NAMALWA (cell line): ENCODE data around the gene SLU7.
"Not testable (repeated sequence)": the region's sequence is repeated elsewhere in the genome, so short reads cannot be mapped to it uniquely, and the experiment has no call there.

ENCODE experiments used
- DNase-seq: peaks from one replicate; pipeline ENCODE4 v3.0.0-alpha.2; 2015; ENCODE audit warnings: low spot score

Gene SLU7

GRCh38 chr5:160450164-160450932 lies 31.5 kb upstream of the SLU7 start:
- no peak for DNase-seq

GRCh38 chr5:160449458-160449857 lies 30.6 kb upstream of the SLU7 start:
- no peak for DNase-seq

- no peak for DNase-seq
Measured at GRCh38 chr5:160448886-160449285, 30.0 kb upstream of the SLU7 start.

- DNase-seq: no peak
Measured at GRCh38 chr5:160445751-160446150, 26.9 kb upstream of the SLU7 start.

GRCh38 chr5:160445132-160445531 lies 26.3 kb upstream of the SLU7 start:
- DNase-seq: no peak

GRCh38 chr5:160444407-160444806 lies 25.5 kb upstream of the SLU7 start:
- no peak for DNase-seq

GRCh38 chr5:160442824-160443431 lies 24.0 kb upstream of the SLU7 start:
- DNase-seq: no peak

GRCh38 chr5:160441311-160441781 lies 22.5 kb upstream of the SLU7 start:
- no peak for DNase-seq

- peak; percentile 93 for DNase-seq
Measured at GRCh38 chr5:160439205-160439600, 20.3 kb upstream of the SLU7 start.

- DNase-seq: peak; percentile 89
Measured at GRCh38 chr5:160438316-160439204, 19.7 kb upstream of the SLU7 start.

- no peak for DNase-seq
Measured at GRCh38 chr5:160437271-160437670, 18.4 kb upstream of the SLU7 start.

GRCh38 chr5:160436661-160437060 lies 17.8 kb upstream of the SLU7 start:
- DNase-seq: not testable (repeated sequence)

GRCh38 chr5:160436017-160436416 lies 17.1 kb upstream of the SLU7 start:
- DNase-seq: no peak

GRCh38 chr5:160435532-160435931 lies 16.7 kb upstream of the SLU7 start:
- DNase-seq: no peak

- peak; percentile 78 for DNase-seq
Measured at GRCh38 chr5:160434022-160434531, 15.2 kb upstream of the SLU7 start.

- no peak for DNase-seq
Measured at GRCh38 chr5:160432787-160433186, 13.9 kb upstream of the SLU7 start.

GRCh38 chr5:160432196-160432595 lies 13.3 kb upstream of the SLU7 start:
- DNase-seq: peak; percentile 26

GRCh38 chr5:160427607-160428006 lies 8.7 kb upstream of the SLU7 start:
- DNase-seq: no peak

GRCh38 chr5:160423099-160423498 lies 4.2 kb upstream of the SLU7 start:
- DNase-seq: peak; percentile 17

- peak; percentile 99 for DNase-seq
Measured at GRCh38 chr5:160421625-160422258, 2.9 kb upstream of the SLU7 start, which contains the start of gene PTTG1. Gene PTTG1, plus strand, starts transcription at chr5:160421855. Its CDS starts 458 bp downstream, at chr5:160422313.

GRCh38 chr5:160420331-160420610 lies 1.4 kb upstream of the SLU7 start:
- peak; percentile 53 for DNase-seq
